H1 (cell line): Measurements from ENCODE around the gene PTPRF. TPM values are rescaled to one million over a fixed set of nuclear protein-coding genes. Genes with fewer than 3 reads are reported as not detected.

Experiments
- CBX5 ChIP-seq: fragments of 300-800, 300-1000 bp; sonication (generic); IDR thresholded peaks from 2 replicates; pipeline ENCODE4 v1.7.1; 2016; ENCODE audit warnings: antibody characterized with exemption, low read length, low read depth
- polyA plus RNA-seq, 7 experiments: library from polyadenylated mRNA; depleted of rRNA in 3 of 7; stranded (reverse) in 5 of 7; unstranded in 2 of 7; fragments of >200 nt in 5 of 7; fragments of 200-250 nt in 2 of 7; gene quantifications; 1 replicate in 5 of 7; 2 replicates in 1 of 7; 4 replicates in 1 of 7; pipeline versions ENCODE4 v1.2.1 to v1.2.3, GENCODE V29; 2011 to 2013; ENCODE audit warnings: missing spikeins in 2 of 7, mixed read lengths in 2 of 7
- total RNA-seq: library from RNA; stranded (reverse); fragmentation: NEBNext Ultra II Directional; extraction: Animal tissue kit (Norgen Biotek cat#: 25700); gene quantifications from 2 replicates; pipeline ENCODE4 v1.2.1, GENCODE V29; 2021

PTPRF gene
- total and polyA plus RNA-seq, 2 of the 8 experiments (the other 6 are each of a cell fraction or from before 2014, with no cell fraction given) = 136 to 231 TPM

- TF ChIP-seq CBX5 = no peak
These were observed 19.3 kb upstream of the PTPRF start (continued) for GRCh38 chr1:43511394-43511793.
